H9 (cell line): ENCODE data around the gene FZD2. TPM values are rescaled to one million over a fixed set of nuclear protein-coding genes. Genes with fewer than 3 reads are reported as not detected.

Experiments
- DNase-seq: peaks from one replicate; pipeline ENCODE4 v3.0.0-alpha.2; 2017
- H2AFZ ChIP-seq: one replicate; pipeline ENCODE4 v1.6.1; 2013; ENCODE audit warnings: mild to moderate bottlenecking, low read length, control low read depth, moderate library complexity
- H2AK5ac ChIP-seq: 2 replicates; pipeline ENCODE4 v1.6.1; 2013; ENCODE audit warnings: low read length, control low read depth, mixed read lengths; ENCODE audit not compliant: insufficient read length
- H2BK120ac ChIP-seq: one replicate; pipeline ENCODE4 v1.6.1; 2013; ENCODE audit warnings: low read depth, mild to moderate bottlenecking, low read length, control low read depth, inconsistent platforms; ENCODE audit not compliant: poor library complexity, severe bottlenecking
- H2BK12ac ChIP-seq: 2 replicates; pipeline ENCODE4 v1.6.1; 2013; ENCODE audit warnings: low read length, control low read depth, mixed read lengths, low read depth; ENCODE audit not compliant: insufficient read length
- H2BK15ac ChIP-seq: 2 replicates; pipeline ENCODE4 v1.6.1; 2013; ENCODE audit warnings: low read depth, low read length, control low read depth
- H2BK20ac ChIP-seq: one replicate; pipeline ENCODE4 v1.6.1; 2013; ENCODE audit warnings: low read depth, mild to moderate bottlenecking, low read length, control low read depth, inconsistent platforms; ENCODE audit not compliant: poor library complexity, severe bottlenecking
- H2BK5ac ChIP-seq: 2 replicates; pipeline ENCODE4 v1.6.1; 2013; ENCODE audit warnings: low read length, control low read depth, mixed read lengths; ENCODE audit not compliant: insufficient read length
- H3K14ac ChIP-seq: 2 replicates; pipeline ENCODE4 v1.6.1; 2013; ENCODE audit warnings: low read length, control low read depth; ENCODE audit not compliant: insufficient read depth
- H3K18ac ChIP-seq: 2 replicates; pipeline ENCODE4 v1.6.1; 2013; ENCODE audit warnings: low read depth, mild to moderate bottlenecking, mixed read lengths, low read length, control low read depth; ENCODE audit not compliant: insufficient read length
- H3K23ac ChIP-seq: 2 replicates; pipeline ENCODE4 v1.6.1; 2013; ENCODE audit warnings: low read length, control low read depth, mixed read lengths, low read depth; ENCODE audit not compliant: insufficient read length
- H3K23me2 ChIP-seq: 2 replicates; pipeline ENCODE4 v1.6.1; 2013; ENCODE audit warnings: low read depth, mild to moderate bottlenecking, mixed read lengths, low read length, control low read depth; ENCODE audit not compliant: insufficient read length, poor library complexity, severe bottlenecking
- H3K27ac ChIP-seq: 2 replicates; pipeline ENCODE4 v1.5.1; 2013; ENCODE audit warnings: low read length, control low read depth, mixed read lengths, low read depth; ENCODE audit not compliant: insufficient read length
- H3K27me3 ChIP-seq: 2 replicates; pipeline ENCODE4 v1.6.1; 2013; ENCODE audit warnings: low read length, control low read depth, inconsistent platforms; ENCODE audit not compliant: insufficient read depth
- H3K4ac ChIP-seq: 2 replicates; pipeline ENCODE4 v1.6.1; 2013; ENCODE audit warnings: low read depth, mild to moderate bottlenecking, control low read depth, inconsistent platforms, low read length, moderate library complexity
- H3K4me1 ChIP-seq: 2 replicates; pipeline ENCODE4 v1.6.1; 2013; ENCODE audit warnings: low read length, control low read depth, inconsistent platforms; ENCODE audit not compliant: insufficient read depth
- H3K4me2 ChIP-seq: 2 replicates; pipeline ENCODE4 v1.6.1; 2013; ENCODE audit warnings: low read length, control low read depth, mixed read lengths; ENCODE audit not compliant: insufficient read length, insufficient read depth
- H3K56ac ChIP-seq: 2 replicates; pipeline ENCODE4 v1.6.1; 2013; ENCODE audit warnings: low read depth, mild to moderate bottlenecking, mixed read lengths, low read length, control low read depth; ENCODE audit not compliant: insufficient read length
- H3K79me1 ChIP-seq: 2 replicates; pipeline ENCODE4 v1.6.1; 2013; ENCODE audit warnings: low read depth, mild to moderate bottlenecking, moderate library complexity, low read length, control low read depth, inconsistent platforms; ENCODE audit not compliant: insufficient read depth, poor library complexity, severe bottlenecking
- H3K79me2 ChIP-seq: 2 replicates; pipeline ENCODE4 v1.6.1; 2013; ENCODE audit warnings: low read length, control low read depth, inconsistent platforms; ENCODE audit not compliant: insufficient read depth
- H3K9ac ChIP-seq: 2 replicates; pipeline ENCODE4 v1.6.1; 2013; ENCODE audit warnings: low read length, control low read depth, mixed read lengths; ENCODE audit not compliant: insufficient read length; ENCODE audit errors: extremely low read depth
- H3K9me3 ChIP-seq: one replicate; pipeline ENCODE4 v1.6.1; 2013; ENCODE audit warnings: low read depth, low read length, inconsistent platforms; ENCODE audit not compliant: control insufficient read depth
- H3T11ph ChIP-seq: one replicate; pipeline ENCODE4 v1.6.1; 2013; ENCODE audit warnings: mild to moderate bottlenecking, low read length, control low read depth, inconsistent platforms
- H4K20me1 ChIP-seq: one replicate; pipeline ENCODE4 v1.6.1; 2013; ENCODE audit not compliant: control insufficient read depth, insufficient read length, insufficient read depth
- H4K5ac ChIP-seq: 2 replicates; pipeline ENCODE4 v1.6.1; 2013; ENCODE audit warnings: low read depth, mild to moderate bottlenecking, mixed read lengths, low read length, control low read depth; ENCODE audit not compliant: insufficient read length
- H4K8ac ChIP-seq: replicated peaks from 2 replicates; pipeline ENCODE4 v1.6.1; 2013; ENCODE audit warnings: low read length, control low read depth, mixed read lengths, low read depth; ENCODE audit not compliant: insufficient read length
- H4K91ac ChIP-seq: 2 replicates; pipeline ENCODE4 v1.6.1; 2013; ENCODE audit warnings: low read depth, mild to moderate bottlenecking, moderate library complexity, mixed read lengths, low read length, control low read depth; ENCODE audit not compliant: insufficient read length
- H3K27ac Mint-ChIP-seq, 3 experiments: 2 replicates in 2 of 3; 3 replicates in 1 of 3; pipeline ENCODE4 v1.8.0; 2020 to 2021; ENCODE audit warnings: mixed read lengths in 3 of 3, mild to moderate bottlenecking in 1 of 3, moderate library complexity in 1 of 3
- H3K27me3 Mint-ChIP-seq: 2 replicates; pipeline ENCODE4 v1.8.0; 2021; ENCODE audit warnings: low read depth, mild to moderate bottlenecking, moderate library complexity, mixed read lengths
- H3K36me3 Mint-ChIP-seq, 3 experiments: 2 replicates in 2 of 3; 3 replicates in 1 of 3; pipeline ENCODE4 v1.8.0; 2020 to 2021; ENCODE audit warnings: low read depth in 3 of 3, mixed read lengths in 3 of 3; ENCODE audit not compliant: insufficient read depth in 1 of 3
- H3K4me1 Mint-ChIP-seq, 2 experiments: 2 replicates each; pipeline ENCODE4 v1.8.0; 2020; ENCODE audit warnings: mixed read lengths in 2 of 2
- H3K4me3 Mint-ChIP-seq, 2 experiments: 2 replicates in 1 of 2; 3 replicates in 1 of 2; pipeline ENCODE4 v1.8.0; 2020 to 2021; ENCODE audit warnings: mild to moderate bottlenecking in 2 of 2, mixed read lengths in 2 of 2, moderate library complexity in 1 of 2
- H3K9me3 Mint-ChIP-seq, 2 experiments: 2 replicates in 1 of 2; 3 replicates in 1 of 2; pipeline ENCODE4 v1.8.0; 2020; ENCODE audit warnings: mild to moderate bottlenecking in 2 of 2, mixed read lengths in 2 of 2, moderate library complexity in 1 of 2
- WGBS: extraction: QIAGEN DNeasy Blood & Tissue Kit; methylation state at CpG from one replicate; pipeline ENCODE4 v1.1.7; 2013; ENCODE audit warnings: missing lambda C conversion rate, low lambda C conversion rate, mixed read lengths; ENCODE audit not compliant: insufficient read length; ENCODE audit errors: extremely low coverage; 5-methylcytosine and 5-hydroxymethylcytosine counted together
- total RNA-seq: library from RNA; stranded (reverse); gene quantifications from 2 replicates; pipeline ENCODE4 v1.2.1, GENCODE V29; 2021
- TF ChIP-seq, protein P1 (sequence below): fragments of 200-600 bp; sonication (generic); conservative IDR thresholded peaks from 3 replicates; pipeline ENCODE4 v1.8.0; 2021; ENCODE audit warnings: antibody characterized with exemption, mild to moderate bottlenecking

Gene FZD2
- total RNA-seq, 1 experiment from 2014 or later = 18.2 TPM

DNA sequence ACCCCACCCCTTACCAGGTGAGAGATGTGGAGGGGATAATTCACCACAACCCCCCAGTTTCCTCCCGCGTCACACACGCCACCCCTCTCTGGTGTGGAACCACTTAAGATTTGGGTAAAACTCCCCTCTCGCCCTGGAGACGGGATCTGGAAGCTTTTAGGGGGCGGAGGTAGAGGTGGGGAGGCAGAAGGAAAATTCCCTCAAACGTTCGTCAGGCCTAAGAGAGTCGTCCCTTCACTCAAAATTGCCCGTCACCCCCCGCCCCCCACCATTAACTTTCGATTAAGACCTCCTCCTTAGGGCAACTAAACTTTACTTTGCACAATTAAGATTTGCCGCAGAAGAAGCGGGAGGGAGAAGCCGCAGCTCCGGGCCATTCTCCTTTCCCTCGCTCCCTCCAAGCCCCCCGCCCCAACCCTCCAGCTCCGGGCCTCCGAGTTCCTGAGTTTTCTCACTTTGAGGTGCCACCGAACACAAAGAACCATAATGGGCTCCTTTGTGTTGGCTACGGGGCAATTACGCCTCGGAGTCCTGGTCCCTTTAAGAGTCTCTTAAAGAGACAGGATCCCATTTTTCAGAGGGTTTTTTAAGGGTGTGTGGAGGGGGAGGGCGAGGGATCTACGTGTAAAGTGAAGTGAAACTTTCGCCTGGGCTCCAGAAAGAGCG lies 985 bp upstream of the FZD2 start:
- Histone ChIP-seq H3K4me1 (peaks cover 5% of the 10 kb centered on the region), H3K9ac (peak overlapping the region; percentile 42), H3K27ac (peak overlapping the region; percentile 67), H2BK20ac (no peak overlapping the region), H2AFZ (no peak overlapping the region), H2BK5ac (no peak overlapping the region), H3K27me3 (peaks cover 19% of the 10 kb centered on the region), H2AK5ac (no peak overlapping the region), H3K14ac (peak overlapping the region; percentile 32; the same call in 1 of the 2 replicates), H3K4me2 (peak overlapping the region; percentile 79), H3K79me2 (no peaks in the 10 kb centered on the region), H4K91ac (no peak overlapping the region), H3K56ac (no peak overlapping the region), H3T11ph (no peak overlapping the region), H2BK15ac (no peak overlapping the region), H4K5ac (no peak overlapping the region), H4K20me1 (no peaks in the 10 kb centered on the region), H3K18ac (peak overlapping the region; percentile 55), H3K23ac (no peak overlapping the region), H3K4ac (no peak overlapping the region; the same call in 1 of the 2 replicates), H3K9me3 (no peaks in the 10 kb centered on the region), H3K23me2 (peaks cover 16% of the 10 kb centered on the region), H4K8ac (no peak overlapping the region), H3K79me1 (no peaks in the 10 kb centered on the region), H2BK120ac (peak overlapping the region; percentile 50), H2BK12ac (peak overlapping the region; percentile 40)
- peaks cover 54% of the 10 kb centered on the region for H3K27me3 Mint-ChIP-seq
- DNase-seq = peak; percentile 94
- peaks cover 0 to 10% of the 10 kb centered on the region in 2 experiments; a peak in 1 of 5 replicates for H3K9me3 Mint-ChIP-seq
- H3K36me3 Mint-ChIP-seq = peaks cover 3 to 14% (median 14%) of the 10 kb centered on the region in 3 experiments; a peak in 6 of 7 replicates
- H3K4me3 Mint-ChIP-seq = peak overlapping the region; percentile 82 to 91
- TF ChIP-seq, protein P1, sequence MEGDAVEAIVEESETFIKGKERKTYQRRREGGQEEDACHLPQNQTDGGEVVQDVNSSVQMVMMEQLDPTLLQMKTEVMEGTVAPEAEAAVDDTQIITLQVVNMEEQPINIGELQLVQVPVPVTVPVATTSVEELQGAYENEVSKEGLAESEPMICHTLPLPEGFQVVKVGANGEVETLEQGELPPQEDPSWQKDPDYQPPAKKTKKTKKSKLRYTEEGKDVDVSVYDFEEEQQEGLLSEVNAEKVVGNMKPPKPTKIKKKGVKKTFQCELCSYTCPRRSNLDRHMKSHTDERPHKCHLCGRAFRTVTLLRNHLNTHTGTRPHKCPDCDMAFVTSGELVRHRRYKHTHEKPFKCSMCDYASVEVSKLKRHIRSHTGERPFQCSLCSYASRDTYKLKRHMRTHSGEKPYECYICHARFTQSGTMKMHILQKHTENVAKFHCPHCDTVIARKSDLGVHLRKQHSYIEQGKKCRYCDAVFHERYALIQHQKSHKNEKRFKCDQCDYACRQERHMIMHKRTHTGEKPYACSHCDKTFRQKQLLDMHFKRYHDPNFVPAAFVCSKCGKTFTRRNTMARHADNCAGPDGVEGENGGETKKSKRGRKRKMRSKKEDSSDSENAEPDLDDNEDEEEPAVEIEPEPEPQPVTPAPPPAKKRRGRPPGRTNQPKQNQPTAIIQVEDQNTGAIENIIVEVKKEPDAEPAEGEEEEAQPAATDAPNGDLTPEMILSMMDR = no peak
- no CpG with 5 or more reads among the region's 28 CpGs for WGBS
- peak overlapping the region; percentile 96 to 100 (median 99) for H3K27ac Mint-ChIP-seq
- peaks cover 39 to 54% of the 10 kb centered on the region in 2 experiments for H3K4me1 Mint-ChIP-seq
